ENCODE data around the gene MRPS30. TPM values are rescaled to one million over a fixed set of nuclear protein-coding genes. Genes with fewer than 3 reads are reported as not detected.

The MRPS30 gene
- total RNA-seq, 3 donors from 2014 or later: 63.7 to 144 (median 63.9) TPM

- DNase-seq (ENCODE audit: low spot score in 2 of 2): no peak
- intact Hi-C loops (cut with DNase I; ENCODE audit: low total_unique reads): no loop called here
- Histone ChIP-seq H3K36me3 (no peaks in the 10 kb centered on the region), H3K27me3 (no peaks in the 10 kb centered on the region), H3K4me3 (no peak overlapping the region), H3K4me1 (no peaks in the 10 kb centered on the region), H3K9me3 (peaks cover 8 to 9% of the 10 kb centered on the region in 2 donors), H3K27ac (no peak overlapping the region)
- TF ChIP-seq POLR2A (IDR thresholded peaks at IDR 0.05) (no peak), POLR2AphosphoS5 (IDR thresholded peaks at IDR 0.05) (no peak), CTCF (IDR thresholded peaks at IDR 0.05) (no peak)
These were observed 30.4 kb downstream of the MRPS30 start for GRCh38 chr5:44839018-44839681.

- Histone ChIP-seq H3K4me1 (no peaks in the 10 kb centered on the region), H3K9me3 (peaks cover 8 to 9% of the 10 kb centered on the region in 2 donors), H3K27me3 (no peaks in the 10 kb centered on the region), H3K4me3 (no peak overlapping the region), H3K36me3 (no peaks in the 10 kb centered on the region), H3K27ac (no peak overlapping the region)
- TF ChIP-seq POLR2AphosphoS5 (IDR thresholded peaks at IDR 0.05): no peak
- no peak for TF ChIP-seq POLR2A (IDR thresholded peaks at IDR 0.05)
- TF ChIP-seq CTCF (IDR thresholded peaks at IDR 0.05): no peak
- DNase-seq (ENCODE audit: low spot score in 2 of 2): no peak
- intact Hi-C loops (cut with DNase I; ENCODE audit: low total_unique reads): no loop called here
These were observed 33.9 kb downstream of the MRPS30 start for GRCh38 chr5:44842496-44843282.

- no peak for DNase-seq (ENCODE audit: low spot score in 2 of 2)
- H3K27ac ChIP-seq: no peak overlapping the region
- no peaks in the 10 kb centered on the region for H3K4me1 ChIP-seq
- H3K9me3 ChIP-seq: no peaks in the 10 kb centered on the region
- no peaks in the 10 kb centered on the region for H3K27me3 ChIP-seq
- intact Hi-C loops (cut with DNase I; ENCODE audit: low total_unique reads): no loop called here
- H3K36me3 ChIP-seq: no peaks in the 10 kb centered on the region
- TF ChIP-seq POLR2A (IDR thresholded peaks at IDR 0.05) (no peak), POLR2AphosphoS5 (IDR thresholded peaks at IDR 0.05) (no peak), CTCF (IDR thresholded peaks at IDR 0.05) (no peak)
- H3K4me3 ChIP-seq: no peak overlapping the region
These were observed 36.0 kb downstream of the MRPS30 start for GRCh38 chr5:44844744-44845143.

GRCh38 chr5:44845777-44846176 is 37.0 kb downstream of the MRPS30 start:
- Histone ChIP-seq H3K36me3 (no peaks in the 10 kb centered on the region), H3K4me1 (no peaks in the 10 kb centered on the region), H3K27ac (no peak overlapping the region), H3K9me3 (no peaks in the 10 kb centered on the region), H3K27me3 (no peaks in the 10 kb centered on the region), H3K4me3 (no peak overlapping the region)
- no peak for TF ChIP-seq CTCF (IDR thresholded peaks at IDR 0.05)
- no peak for TF ChIP-seq POLR2A (IDR thresholded peaks at IDR 0.05)
- TF ChIP-seq POLR2AphosphoS5 (IDR thresholded peaks at IDR 0.05): no peak
- intact Hi-C loops (cut with DNase I; ENCODE audit: low total_unique reads): no loop called here
- DNase-seq (ENCODE audit: low spot score in 2 of 2): no peak

- Histone ChIP-seq H3K4me3 (no peak overlapping the region), H3K27ac (no peak overlapping the region), H3K36me3 (no peaks in the 10 kb centered on the region), H3K9me3 (no peaks in the 10 kb centered on the region), H3K27me3 (no peaks in the 10 kb centered on the region), H3K4me1 (no peaks in the 10 kb centered on the region)
- intact Hi-C loops (cut with DNase I; ENCODE audit: low total_unique reads): no loop called here
- TF ChIP-seq POLR2A (IDR thresholded peaks at IDR 0.05) (no peak), CTCF (IDR thresholded peaks at IDR 0.05) (no peak), POLR2AphosphoS5 (IDR thresholded peaks at IDR 0.05) (no peak)
- no peak for DNase-seq (ENCODE audit: low spot score in 2 of 2)
These were observed 38.6 kb downstream of the MRPS30 start for GRCh38 chr5:44847206-44847852.

All from breast epithelium (tissue), 4 donors.